Measurements from ENCODE around the gene MFAP4. TPM values are rescaled to one million over a fixed set of nuclear protein-coding genes. Genes with fewer than 3 reads are reported as not detected.

Gene MFAP4
- total RNA-seq, 4 donors from 2014 or later, result 89.3 to 282 (median 165) TPM

DNA sequence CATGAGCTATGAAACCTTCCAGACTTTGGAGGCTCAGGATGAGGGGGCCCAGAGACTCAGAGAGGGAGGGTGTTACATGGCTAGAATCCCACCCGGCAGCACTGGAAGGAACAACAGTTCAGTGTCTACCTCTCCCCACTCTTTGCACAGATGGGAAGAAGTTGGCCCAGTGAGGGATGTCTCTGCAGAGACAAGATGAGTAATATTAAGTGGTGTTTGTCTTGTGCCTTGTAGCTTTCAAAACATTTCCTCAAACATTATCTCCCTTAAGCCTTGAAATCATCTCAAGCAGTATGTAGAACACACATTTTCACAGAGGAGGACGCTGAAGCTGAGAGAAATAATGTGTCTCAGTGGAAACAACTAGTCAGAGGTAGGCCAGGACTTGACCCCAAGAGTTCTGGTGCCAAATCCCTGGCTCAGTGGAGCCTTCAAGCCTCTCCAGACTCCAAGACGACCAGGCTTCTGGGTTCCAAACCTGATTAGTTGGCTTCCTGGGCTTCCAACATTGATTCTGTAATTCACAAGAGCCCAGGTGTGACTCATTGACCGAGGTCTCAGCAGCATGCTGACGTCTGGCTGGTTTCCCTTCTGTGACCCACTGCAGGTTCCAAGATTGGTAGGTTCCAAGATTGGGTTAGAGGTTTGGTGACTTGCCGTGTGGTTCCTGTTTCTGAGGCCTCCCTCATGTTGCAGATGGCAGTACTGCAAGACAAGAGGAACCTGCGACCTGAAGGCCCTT, 31.4 kb upstream of the MFAP4 start:
- H3K4me1 ChIP-seq, result peaks cover 0 to 6% (median 4%) of the 10 kb centered on the region in 3 donors
- H3K27me3 ChIP-seq, result no peaks in the 10 kb centered on the region
- no peaks in the 10 kb centered on the region for H3K9me3 ChIP-seq
- peak; percentile 68 for ATAC-seq
- TF ChIP-seq EP300 (IDR thresholded peaks at IDR 0.05) (no peak), POLR2A (IDR thresholded peaks at IDR 0.05) (no peak), POLR2AphosphoS5 (IDR thresholded peaks at IDR 0.05) (peak; percentile 30)
- TF ChIP-seq, protein P1, sequence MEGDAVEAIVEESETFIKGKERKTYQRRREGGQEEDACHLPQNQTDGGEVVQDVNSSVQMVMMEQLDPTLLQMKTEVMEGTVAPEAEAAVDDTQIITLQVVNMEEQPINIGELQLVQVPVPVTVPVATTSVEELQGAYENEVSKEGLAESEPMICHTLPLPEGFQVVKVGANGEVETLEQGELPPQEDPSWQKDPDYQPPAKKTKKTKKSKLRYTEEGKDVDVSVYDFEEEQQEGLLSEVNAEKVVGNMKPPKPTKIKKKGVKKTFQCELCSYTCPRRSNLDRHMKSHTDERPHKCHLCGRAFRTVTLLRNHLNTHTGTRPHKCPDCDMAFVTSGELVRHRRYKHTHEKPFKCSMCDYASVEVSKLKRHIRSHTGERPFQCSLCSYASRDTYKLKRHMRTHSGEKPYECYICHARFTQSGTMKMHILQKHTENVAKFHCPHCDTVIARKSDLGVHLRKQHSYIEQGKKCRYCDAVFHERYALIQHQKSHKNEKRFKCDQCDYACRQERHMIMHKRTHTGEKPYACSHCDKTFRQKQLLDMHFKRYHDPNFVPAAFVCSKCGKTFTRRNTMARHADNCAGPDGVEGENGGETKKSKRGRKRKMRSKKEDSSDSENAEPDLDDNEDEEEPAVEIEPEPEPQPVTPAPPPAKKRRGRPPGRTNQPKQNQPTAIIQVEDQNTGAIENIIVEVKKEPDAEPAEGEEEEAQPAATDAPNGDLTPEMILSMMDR (IDR thresholded peaks at IDR 0.05), result peak in 1 of 4 experiments; percentile 8
- H3K4me3 ChIP-seq, result no peak overlapping the region
- peak overlapping the region in 3 of 4 donors; percentile 43 to 51 (median 46) for H3K27ac ChIP-seq
- H3K36me3 ChIP-seq, result no peaks in the 10 kb centered on the region
- WGBS, 2 donors (ENCODE audit: low coverage in 1 of 2), result 33 to 46% methylated on average over 2 to 3 of the region's 7 CpGs

DNA sequence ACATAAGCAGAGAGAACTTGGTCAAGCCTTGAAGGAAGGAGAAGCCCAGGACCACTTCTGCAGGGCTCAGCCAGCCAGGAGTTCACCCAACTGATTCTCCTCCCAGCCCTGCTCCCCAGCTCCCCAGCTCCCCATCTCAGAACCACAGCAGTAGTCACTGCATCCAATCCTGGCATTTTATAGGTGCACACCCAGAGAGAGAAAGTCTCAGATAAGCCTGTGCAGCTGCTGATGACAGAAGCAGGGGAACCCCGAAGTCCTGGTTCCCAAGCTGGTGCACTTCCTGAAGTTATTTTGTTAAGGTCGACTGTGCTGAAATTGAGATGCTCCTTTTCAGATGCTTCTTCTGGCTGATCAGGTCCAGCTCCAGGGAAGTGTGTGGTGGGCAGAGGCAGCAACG, 30.6 kb upstream of the MFAP4 start:
- ATAC-seq, result no peak
- Histone ChIP-seq H3K27me3 (no peaks in the 10 kb centered on the region), H3K9me3 (no peaks in the 10 kb centered on the region), H3K4me1 (peaks cover 0 to 6% (median 4%) of the 10 kb centered on the region in 3 donors), H3K27ac (peak overlapping the region in 3 of 4 donors; percentile 31 to 51 (median 43)), H3K36me3 (no peaks in the 10 kb centered on the region), H3K4me3 (no peak overlapping the region)
- TF ChIP-seq EP300 (IDR thresholded peaks at IDR 0.05), result no peak
- no peak for TF ChIP-seq POLR2A (IDR thresholded peaks at IDR 0.05)
- TF ChIP-seq POLR2AphosphoS5 (IDR thresholded peaks at IDR 0.05), result no peak
- TF ChIP-seq, protein P1 (IDR thresholded peaks at IDR 0.05), result no peak
- WGBS, 2 donors (ENCODE audit: low coverage in 1 of 2), result 50 to 59% methylated on average over 2 to 3 of the region's 3 CpGs

DNA sequence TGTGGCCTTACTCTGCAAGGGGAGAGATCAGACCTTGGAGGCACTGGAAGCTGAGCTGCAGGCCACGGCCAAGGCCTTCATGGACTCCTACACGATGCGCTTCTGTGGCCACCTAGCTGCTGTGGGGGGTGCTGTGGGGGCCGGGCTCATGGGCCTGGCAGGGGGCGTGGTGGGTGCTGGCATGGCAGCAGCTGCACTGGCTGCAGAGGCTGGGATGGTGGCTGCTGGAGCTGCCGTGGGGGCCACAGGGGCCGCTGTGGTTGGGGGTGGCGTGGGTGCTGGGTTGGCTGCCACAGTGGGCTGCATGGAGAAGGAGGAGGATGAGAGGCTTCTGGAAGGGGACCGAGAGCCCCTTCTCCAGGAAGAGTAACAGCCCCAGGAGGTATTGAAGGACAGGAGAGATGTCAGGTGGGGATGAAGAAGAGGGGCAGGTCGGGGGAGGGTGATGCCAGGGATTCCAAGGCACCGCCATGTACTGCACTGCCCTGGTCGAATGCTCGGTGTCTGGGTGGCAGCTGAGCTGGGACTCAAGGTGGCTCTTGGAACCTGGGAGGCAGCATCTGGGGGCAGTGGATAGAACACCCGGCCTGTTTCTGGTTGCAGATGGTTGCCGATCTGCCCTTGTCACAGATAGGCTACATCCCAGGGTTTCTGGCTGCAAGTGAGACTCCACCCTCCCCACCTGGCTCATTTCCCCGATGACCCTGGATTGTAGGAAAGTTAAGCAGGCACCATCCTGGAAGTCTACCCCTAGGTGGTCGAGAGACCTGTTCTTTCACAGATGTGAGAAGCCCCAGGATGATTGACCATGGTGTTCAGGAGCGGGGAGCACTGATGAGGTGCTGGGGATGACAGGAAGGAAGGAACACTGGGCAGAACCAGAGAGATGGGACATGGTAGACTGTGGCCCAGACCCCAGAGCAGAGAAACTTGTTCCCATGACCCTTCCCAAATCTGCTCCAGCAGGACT, 29.1 kb upstream of the MFAP4 start:
- no peak overlapping the region for H3K4me3 ChIP-seq
- no peaks in the 10 kb centered on the region for H3K27me3 ChIP-seq
- H3K9me3 ChIP-seq, result no peaks in the 10 kb centered on the region
- 94 to 100% methylated on average over 4 to 6 of the region's 18 CpGs for WGBS, 2 donors (ENCODE audit: low coverage in 1 of 2)
- no peaks in the 10 kb centered on the region for H3K36me3 ChIP-seq
- H3K4me1 ChIP-seq, result peaks cover 0 to 11% (median 6%) of the 10 kb centered on the region in 3 donors
- no peak for TF ChIP-seq POLR2AphosphoS5 (IDR thresholded peaks at IDR 0.05)
- TF ChIP-seq, protein P1 (IDR thresholded peaks at IDR 0.05), result no peak
- TF ChIP-seq POLR2A (IDR thresholded peaks at IDR 0.05), result no peak
- TF ChIP-seq EP300 (IDR thresholded peaks at IDR 0.05), result no peak
- H3K27ac ChIP-seq, result no peak overlapping the region
- no peak for ATAC-seq

DNA sequence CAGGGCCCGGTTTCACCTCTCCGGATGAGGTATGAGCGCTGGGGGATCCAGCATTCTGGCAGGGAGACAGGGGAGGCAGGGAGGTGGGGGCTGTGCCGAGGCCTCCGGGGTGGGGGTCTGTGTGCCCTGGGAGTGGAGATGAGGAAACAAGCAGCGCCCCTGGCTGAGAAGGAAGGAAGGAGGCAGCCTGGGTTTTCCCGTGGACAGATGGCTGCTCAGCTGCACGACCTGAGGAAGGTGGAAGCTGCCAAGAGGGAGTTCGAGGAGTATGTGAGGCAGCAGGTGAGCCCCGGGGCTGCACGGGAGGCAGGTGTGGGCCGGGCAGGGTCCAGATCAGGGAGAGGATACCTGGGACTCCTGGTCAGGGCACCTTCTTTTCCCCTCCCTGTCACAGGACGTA, 28.3 kb upstream of the MFAP4 start:
- Histone ChIP-seq H3K9me3 (no peaks in the 10 kb centered on the region), H3K27ac (no peak overlapping the region), H3K4me3 (no peak overlapping the region), H3K27me3 (no peaks in the 10 kb centered on the region), H3K4me1 (peaks cover 0 to 19% (median 6%) of the 10 kb centered on the region in 3 donors), H3K36me3 (no peaks in the 10 kb centered on the region)
- TF ChIP-seq EP300 (IDR thresholded peaks at IDR 0.05), result no peak
- TF ChIP-seq, protein P1 (IDR thresholded peaks at IDR 0.05), result no peak
- no peak for ATAC-seq
- 71 to 75% methylated on average over 1 to 3 of the region's 13 CpGs for WGBS, 2 donors (ENCODE audit: low coverage in 1 of 2)
